HT-29 (cell line): ENCODE results near the gene NDFIP1. TPM values are rescaled to one million over a fixed set of nuclear protein-coding genes. Genes with fewer than 3 reads are reported as not detected.

Experiments
- DNase-seq: peaks from one replicate; pipeline ENCODE4 v3.0.0-alpha.2; 2015; ENCODE audit warnings: low spot score
- total RNA-seq: library from RNA; depleted of rRNA; stranded (reverse); fragments of >200 nt; shearing (Covaris generic); gene quantifications from 2 replicates; pipeline ENCODE4 v1.2.3, GENCODE V29; 2014

The NDFIP1 gene
- total RNA-seq, 1 experiment from 2014 or later: 23.4 TPM

GRCh38 chr5:142091922-142092321 lies 16.7 kb upstream of the NDFIP1 start:
- DNase-seq: no peak

GRCh38 chr5:142095035-142095434 lies 13.5 kb upstream of the NDFIP1 start:
- no peak for DNase-seq

GRCh38 chr5:142095651-142096330 lies 12.8 kb upstream of the NDFIP1 start:
- DNase-seq: peak; percentile 56

- DNase-seq: no peak
Measured at GRCh38 chr5:142096382-142096781, 12.2 kb upstream of the NDFIP1 start.

GRCh38 chr5:142097681-142098080 lies 10.9 kb upstream of the NDFIP1 start:
- DNase-seq: no peak

GRCh38 chr5:142098275-142098674 lies 10.3 kb upstream of the NDFIP1 start:
- no peak for DNase-seq

GRCh38 chr5:142098931-142099330 lies 9.6 kb upstream of the NDFIP1 start:
- DNase-seq: no peak

GRCh38 chr5:142100307-142100706 lies 8.3 kb upstream of the NDFIP1 start:
- DNase-seq: no peak

GRCh38 chr5:142102980-142103740 lies 5.4 kb upstream of the NDFIP1 start:
- DNase-seq: no peak

- DNase-seq: no peak
Measured at GRCh38 chr5:142104491-142104890, 4.1 kb upstream of the NDFIP1 start.

- DNase-seq: no peak
Measured at GRCh38 chr5:142106061-142106460, 2.5 kb upstream of the NDFIP1 start.

- DNase-seq: no peak
Measured at GRCh38 chr5:142107036-142107735, 1.4 kb upstream of the NDFIP1 start.

- no peak for DNase-seq
Measured at GRCh38 chr5:142107736-142108431, 695 bp upstream of the NDFIP1 start.

- DNase-seq: peak; percentile 31
Measured at GRCh38 chr5:142109331-142110045, 909 bp downstream of the NDFIP1 start.

GRCh38 chr5:142110046-142110531 lies 1.5 kb downstream of the NDFIP1 start:
- DNase-seq: peak; percentile 36

GRCh38 chr5:142110988-142111687 lies 2.6 kb downstream of the NDFIP1 start:
- no peak for DNase-seq

- no peak for DNase-seq
Measured at GRCh38 chr5:142114687-142115086, 6.1 kb downstream of the NDFIP1 start.

- DNase-seq: no peak
Measured at GRCh38 chr5:142115937-142116614, 7.5 kb downstream of the NDFIP1 start.

- no peak for DNase-seq
Measured at GRCh38 chr5:142117579-142118151, 9.1 kb downstream of the NDFIP1 start.
